HG03095 (cell line): ENCODE measurements around the gene CFAP298.
"Not testable (repeated sequence)": the region's sequence is repeated elsewhere in the genome, so short reads cannot be mapped to it uniquely, and the experiment has no call there.

Experiments used
- ATAC-seq: cut with Tn5 transposase; IDR thresholded peaks from one replicate; pipeline ENCODE4 v1.9.1; 2021; ENCODE audit warnings: moderate library complexity; ENCODE audit not compliant: unreplicated experiment

Gene CFAP298

GRCh38 chr21:32569261-32570230 lies 42.6 kb downstream of the CFAP298 start:
- peak; percentile 80 for ATAC-seq

- ATAC-seq = no peak
Observed at GRCh38 chr21:32567626-32568025, 44.6 kb downstream of the CFAP298 start.

GRCh38 chr21:32566741-32567389 lies 45.3 kb downstream of the CFAP298 start:
- no peak for ATAC-seq

- ATAC-seq = no peak
Observed at GRCh38 chr21:32565856-32566465, 46.2 kb downstream of the CFAP298 start.

- no peak for ATAC-seq
Observed at GRCh38 chr21:32562915-32563314, 49.3 kb downstream of the CFAP298 start.

GRCh38 chr21:32562426-32562825 lies 49.8 kb downstream of the CFAP298 start:
- ATAC-seq = no peak

GRCh38 chr21:32561476-32561875 lies 50.7 kb downstream of the CFAP298 start:
- not testable (repeated sequence) for ATAC-seq

GRCh38 chr21:32560896-32561295 lies 51.3 kb downstream of the CFAP298 start:
- no peak for ATAC-seq

GRCh38 chr21:32559006-32559610 lies 53.1 kb downstream of the CFAP298 start:
- ATAC-seq = no peak

- ATAC-seq = no peak
Observed at GRCh38 chr21:32558106-32558505, 54.1 kb downstream of the CFAP298 start.

- ATAC-seq = no peak
Observed at GRCh38 chr21:32554832-32555638, 57.1 kb downstream of the CFAP298 start.

GRCh38 chr21:32549886-32550285 lies 62.3 kb downstream of the CFAP298 start:
- no peak for ATAC-seq

- no peak for ATAC-seq
Observed at GRCh38 chr21:32549440-32549839, 62.7 kb downstream of the CFAP298 start.
